HFF-Myc (cell line): Measurements from ENCODE around the gene PDE6B.
A peak's percentile ranks its signal among the peaks of the same experiment; 100 is the strongest.

ENCODE experiments used
- DNase-seq: peaks from one replicate; pipeline ENCODE4 v3.0.0-alpha.2; 2011; ENCODE audit warnings: low read depth; ENCODE audit errors: extremely low read depth
- H3K4me3 ChIP-seq: replicated peaks from 2 replicates; pipeline ENCODE4 v1.5.1; 2011; ENCODE audit warnings: low read depth, mild to moderate bottlenecking, control low read depth, low read length
- CTCF ChIP-seq: IDR thresholded peaks from 2 replicates; pipeline ENCODE4 v1.5.1; 2012; ENCODE audit warnings: mild to moderate bottlenecking, low read depth, low read length, control low read depth; ENCODE audit errors: missing control alignments

The PDE6B gene

GRCh38 chr4:610411-611261 lies 14.7 kb upstream of the PDE6B start:
- DNase-seq: peak; percentile 9
- TF ChIP-seq CTCF: no peak

GRCh38 chr4:612052-612748 lies 13.2 kb upstream of the PDE6B start:
- DNase-seq: no peak
- TF ChIP-seq CTCF: no peak

More at GRCh38 chr4:610411-611261, 14.7 kb upstream of the PDE6B start:
- no peak overlapping the region for H3K4me3 ChIP-seq

DNA sequence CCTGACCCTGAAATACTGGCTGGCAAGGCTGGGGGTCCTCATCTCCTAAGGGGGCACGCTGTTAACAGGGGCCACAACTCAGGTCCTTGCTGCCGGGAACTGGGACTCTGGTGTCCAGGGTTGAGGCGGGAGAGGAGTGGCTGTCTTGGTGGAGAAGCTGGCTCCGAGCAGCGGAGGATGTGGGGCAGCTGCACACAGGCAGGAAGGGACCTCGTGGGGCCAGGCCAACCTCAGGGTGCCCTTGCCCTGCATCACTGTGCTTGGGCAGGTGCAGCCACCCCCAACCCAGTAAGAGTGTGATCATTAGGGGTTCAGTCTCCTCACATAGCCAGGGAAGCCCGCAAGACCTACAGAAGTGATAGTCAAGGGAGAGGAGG lies 12.6 kb upstream of the PDE6B start:
- H3K4me3 ChIP-seq: no peak overlapping the region
- no peak for TF ChIP-seq CTCF
- DNase-seq: no peak

More at GRCh38 chr4:612052-612748, 13.2 kb upstream of the PDE6B start:
- H3K4me3 ChIP-seq: no peak overlapping the region

DNA sequence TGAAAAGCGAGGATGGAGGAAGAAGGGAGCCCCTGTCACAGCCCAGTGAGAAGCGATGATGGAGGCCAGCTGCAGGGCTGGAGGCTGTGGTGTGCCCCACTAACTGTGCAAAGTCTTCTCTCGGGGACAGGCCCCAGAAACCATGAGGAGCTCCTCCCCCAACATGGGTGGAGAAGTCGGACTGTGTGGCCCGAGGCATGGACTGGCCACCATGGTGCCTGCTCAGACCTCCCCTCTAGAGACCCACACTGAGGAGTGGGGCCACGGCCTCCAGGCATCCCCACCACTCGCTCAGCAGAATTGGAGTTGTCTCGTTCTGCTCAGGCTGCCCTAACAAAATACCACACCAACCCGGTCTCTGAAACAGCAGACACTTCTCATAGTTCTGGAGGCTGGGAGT lies 12.2 kb upstream of the PDE6B start:
- no peak for DNase-seq
- TF ChIP-seq CTCF: no peak
- no peak overlapping the region for H3K4me3 ChIP-seq

- DNase-seq: no peak
- no peak for TF ChIP-seq CTCF
- H3K4me3 ChIP-seq: no peak overlapping the region
These were observed 9.3 kb upstream of the PDE6B start for GRCh38 chr4:616091-616490.

DNA sequence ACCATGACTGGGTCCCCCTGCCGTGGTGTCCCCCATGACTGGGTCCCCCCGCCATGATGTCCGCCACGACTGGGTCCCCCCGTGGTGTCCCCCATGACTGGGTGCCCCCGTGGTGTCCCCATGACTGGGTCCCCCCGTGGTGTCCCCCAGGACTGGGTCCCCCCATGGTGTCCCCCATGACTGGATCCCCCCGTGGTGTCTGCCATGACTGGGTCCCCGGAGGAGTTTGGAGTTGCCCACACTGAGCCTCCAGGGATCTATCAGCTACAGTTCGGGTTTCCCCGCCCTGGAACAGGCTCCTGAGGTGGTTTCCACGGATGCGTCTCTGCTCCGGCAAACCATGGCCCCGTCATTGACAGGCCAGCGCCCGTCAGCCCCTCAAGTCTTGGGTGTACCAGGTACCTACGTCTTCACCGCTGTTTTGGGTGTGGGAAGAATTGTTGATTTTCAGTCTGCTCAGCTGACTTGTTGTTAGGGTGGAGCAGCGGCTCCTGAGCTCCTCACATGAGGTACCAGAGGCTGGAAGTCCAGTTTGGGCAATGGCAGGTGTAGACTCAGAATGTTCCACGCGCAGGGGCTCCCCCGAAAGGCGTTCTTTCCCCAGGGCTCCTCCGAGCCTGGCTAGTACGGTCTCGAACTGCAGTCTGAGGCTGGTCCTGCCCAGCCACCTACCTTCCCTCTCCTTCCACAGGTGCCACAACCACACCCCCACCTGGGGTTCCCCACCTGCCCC lies 8.3 kb upstream of the PDE6B start:
- no peak overlapping the region for H3K4me3 ChIP-seq
- TF ChIP-seq CTCF: no peak
- DNase-seq: no peak
